Caco-2 (cell line): Measurements from ENCODE around the gene PITRM1. TPM values are rescaled to one million over a fixed set of nuclear protein-coding genes. Genes with fewer than 3 reads are reported as not detected.

Source experiments
- BruUV-seq: library from RNA; stranded (reverse); fragments of 400-500 nt; replicated peaks from 2 replicates; lab custom pipeline; 2021; lab: Mats Ljungman, UMichigan
- CTCF ChIA-PET: fragments of 300-600 bp; sonication (Branson Sonifier 250); formaldehyde crosslinking; loops from one replicate; lab custom pipeline; 2022; ENCODE audit warnings: antibody characterized with exemption; lab: Charles Lee
- POLR2A ChIA-PET: fragments of 300-600 bp; sonication (Branson Sonifier 250); formaldehyde crosslinking; loops from one replicate; lab custom pipeline; 2022; ENCODE audit warnings: antibody characterized with exemption; lab: Charles Lee
- DNase-seq, 2 experiments: peaks; one replicate each; pipeline versions ENCODE4 v3.0.0 to v3.0.0-alpha.2; 2020 to 2022
- H3K27me3 ChIP-seq: replicated peaks from 2 replicates; pipeline ENCODE4 v1.6.0; 2011; ENCODE audit warnings: low read length; ENCODE audit not compliant: control insufficient read depth, insufficient read depth
- H3K36me3 ChIP-seq: 2 replicates; pipeline ENCODE4 v1.5.1; 2011; ENCODE audit warnings: low read length; ENCODE audit not compliant: control insufficient read depth, insufficient read depth
- H3K4me1 ChIP-seq: fragments of 250-450 bp; sonication (Bioruptor Pico); 2 replicates; pipeline ENCODE4 v1.5.1; 2020; ENCODE audit warnings: mild to moderate bottlenecking
- H3K4me3 ChIP-seq: 2 replicates; pipeline ENCODE4 v1.5.1; 2011; ENCODE audit warnings: low read depth, mild to moderate bottlenecking, control low read depth, low read length
- H3K9me3 ChIP-seq: fragments of 250-450 bp; sonication (Bioruptor Pico); 2 replicates; pipeline ENCODE4 v1.5.1; 2020; ENCODE audit warnings: mild to moderate bottlenecking, moderate library complexity
- H3K27ac Mint-ChIP-seq: one replicate; pipeline ENCODE4 v1.8.0; 2022; ENCODE audit warnings: mixed read lengths; ENCODE audit not compliant: unreplicated experiment
- H3K27me3 Mint-ChIP-seq: one replicate; pipeline ENCODE4 v1.8.0; 2022; ENCODE audit warnings: mixed read lengths; ENCODE audit not compliant: insufficient read depth, unreplicated experiment
- H3K36me3 Mint-ChIP-seq: one replicate; pipeline ENCODE4 v1.8.0; 2022; ENCODE audit warnings: mild to moderate bottlenecking, mixed read lengths; ENCODE audit not compliant: insufficient read depth, unreplicated experiment
- H3K4me1 Mint-ChIP-seq: one replicate; pipeline ENCODE4 v1.8.0; 2022; ENCODE audit warnings: low read depth, mixed read lengths; ENCODE audit not compliant: unreplicated experiment
- H3K4me3 Mint-ChIP-seq: one replicate; pipeline ENCODE4 v1.8.0; 2022; ENCODE audit warnings: mild to moderate bottlenecking, moderate library complexity, mixed read lengths; ENCODE audit not compliant: unreplicated experiment
- H3K9me3 Mint-ChIP-seq: one replicate; pipeline ENCODE4 v1.8.0; 2022; ENCODE audit warnings: mixed read lengths; ENCODE audit not compliant: unreplicated experiment
- intact Hi-C: fragments of 100-400 bp; cut with micrococcal nuclease; formaldehyde crosslinking; loops from one replicate; pipeline ENCODE4 v1.10.0; 2022; ENCODE audit not compliant: unreplicated experiment
- total RNA-seq: library from RNA; stranded (reverse); gene quantifications from 2 replicates; pipeline ENCODE4 v1.2.3, GENCODE V29; 2022
- TF ChIP-seq, protein P1 (sequence below), 2 experiments: fragments of 200-600 bp in 1 of 2; IDR thresholded peaks; 1 replicate in 1 of 2; 2 replicates in 1 of 2; pipeline versions ENCODE4 v1.5.1 to v1.8.0; 2011 to 2022; ENCODE audit warnings: antibody characterized with exemption in 1 of 2, control low read depth in 1 of 2, inconsistent platforms in 1 of 2, low read depth in 1 of 2, low read length in 1 of 2, mild to moderate bottlenecking in 1 of 2, moderate library complexity in 1 of 2; ENCODE audit not compliant: insufficient read depth in 1 of 2, severe bottlenecking in 1 of 2, unreplicated experiment in 1 of 2

Gene PITRM1
- total RNA-seq, 1 experiment from 2014 or later = 80.5 TPM

DNA sequence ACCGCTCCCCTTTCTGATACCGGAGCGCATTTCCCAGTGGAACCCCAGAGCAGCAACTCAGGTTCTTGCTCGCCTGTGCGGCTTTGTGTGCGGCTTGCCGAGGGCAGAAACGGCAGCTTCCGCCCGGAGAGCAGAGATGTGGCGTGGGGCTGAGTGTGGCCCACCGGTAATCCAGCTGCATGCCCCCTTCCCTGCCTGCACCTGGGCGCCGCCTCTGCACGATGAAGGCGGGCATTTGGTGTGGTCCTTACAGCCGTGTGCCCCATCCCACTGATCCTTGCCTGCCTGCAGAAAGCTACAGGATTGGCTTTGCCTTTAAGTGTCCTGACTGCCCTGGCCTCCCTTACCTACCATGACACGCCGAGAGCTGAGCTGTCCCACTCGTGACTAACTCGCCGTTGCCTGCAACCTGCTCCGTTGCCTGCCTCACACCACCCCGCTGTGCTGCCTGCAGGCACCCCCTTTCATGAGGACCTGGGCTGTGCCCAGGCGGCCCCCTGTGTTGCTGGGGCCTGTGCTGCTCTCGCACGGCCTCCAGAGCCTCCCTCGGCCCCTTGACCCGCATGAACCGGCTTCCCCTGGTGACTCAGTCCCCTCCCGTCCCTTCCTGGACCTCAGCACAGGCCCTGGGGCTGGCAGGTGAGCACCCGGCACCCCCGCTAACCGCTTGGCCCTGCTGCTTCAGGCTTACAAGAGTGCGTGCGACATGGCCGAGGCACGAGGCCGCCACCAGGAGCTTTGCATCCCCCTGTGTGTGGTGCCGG is 48.0 kb downstream of the PITRM1 start:
- Histone ChIP-seq H3K4me3 (no peak overlapping the region), H3K9me3 (no peaks in the 10 kb centered on the region), H3K36me3 (peaks cover 3% of the 10 kb centered on the region), H3K4me1 (no peaks in the 10 kb centered on the region), H3K27me3 (no peaks in the 10 kb centered on the region)
- Mint-ChIP-seq H3K27ac (peak overlapping the region; percentile 28), H3K9me3 (no peaks in the 10 kb centered on the region), H3K4me3 (no peak overlapping the region), H3K36me3 (peaks cover 95% of the 10 kb centered on the region), H3K4me1 (peaks cover 6% of the 10 kb centered on the region), H3K27me3 (no peaks in the 10 kb centered on the region)
- TF ChIP-seq, protein P1, sequence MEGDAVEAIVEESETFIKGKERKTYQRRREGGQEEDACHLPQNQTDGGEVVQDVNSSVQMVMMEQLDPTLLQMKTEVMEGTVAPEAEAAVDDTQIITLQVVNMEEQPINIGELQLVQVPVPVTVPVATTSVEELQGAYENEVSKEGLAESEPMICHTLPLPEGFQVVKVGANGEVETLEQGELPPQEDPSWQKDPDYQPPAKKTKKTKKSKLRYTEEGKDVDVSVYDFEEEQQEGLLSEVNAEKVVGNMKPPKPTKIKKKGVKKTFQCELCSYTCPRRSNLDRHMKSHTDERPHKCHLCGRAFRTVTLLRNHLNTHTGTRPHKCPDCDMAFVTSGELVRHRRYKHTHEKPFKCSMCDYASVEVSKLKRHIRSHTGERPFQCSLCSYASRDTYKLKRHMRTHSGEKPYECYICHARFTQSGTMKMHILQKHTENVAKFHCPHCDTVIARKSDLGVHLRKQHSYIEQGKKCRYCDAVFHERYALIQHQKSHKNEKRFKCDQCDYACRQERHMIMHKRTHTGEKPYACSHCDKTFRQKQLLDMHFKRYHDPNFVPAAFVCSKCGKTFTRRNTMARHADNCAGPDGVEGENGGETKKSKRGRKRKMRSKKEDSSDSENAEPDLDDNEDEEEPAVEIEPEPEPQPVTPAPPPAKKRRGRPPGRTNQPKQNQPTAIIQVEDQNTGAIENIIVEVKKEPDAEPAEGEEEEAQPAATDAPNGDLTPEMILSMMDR (IDR thresholded peaks at IDR 0.05; ENCODE audit: insufficient read depth in 1 of 2, low read depth in 1 of 2, low read length in 1 of 2, severe bottlenecking in 1 of 2, unreplicated experiment in 1 of 2) = no peak
- CTCF ChIA-PET = no interaction called here
- BruUV-seq = no TSS peak
- POLR2A ChIA-PET = no interaction called here
- DNase-seq = no peak
- intact Hi-C loops = no loop called here

DNA sequence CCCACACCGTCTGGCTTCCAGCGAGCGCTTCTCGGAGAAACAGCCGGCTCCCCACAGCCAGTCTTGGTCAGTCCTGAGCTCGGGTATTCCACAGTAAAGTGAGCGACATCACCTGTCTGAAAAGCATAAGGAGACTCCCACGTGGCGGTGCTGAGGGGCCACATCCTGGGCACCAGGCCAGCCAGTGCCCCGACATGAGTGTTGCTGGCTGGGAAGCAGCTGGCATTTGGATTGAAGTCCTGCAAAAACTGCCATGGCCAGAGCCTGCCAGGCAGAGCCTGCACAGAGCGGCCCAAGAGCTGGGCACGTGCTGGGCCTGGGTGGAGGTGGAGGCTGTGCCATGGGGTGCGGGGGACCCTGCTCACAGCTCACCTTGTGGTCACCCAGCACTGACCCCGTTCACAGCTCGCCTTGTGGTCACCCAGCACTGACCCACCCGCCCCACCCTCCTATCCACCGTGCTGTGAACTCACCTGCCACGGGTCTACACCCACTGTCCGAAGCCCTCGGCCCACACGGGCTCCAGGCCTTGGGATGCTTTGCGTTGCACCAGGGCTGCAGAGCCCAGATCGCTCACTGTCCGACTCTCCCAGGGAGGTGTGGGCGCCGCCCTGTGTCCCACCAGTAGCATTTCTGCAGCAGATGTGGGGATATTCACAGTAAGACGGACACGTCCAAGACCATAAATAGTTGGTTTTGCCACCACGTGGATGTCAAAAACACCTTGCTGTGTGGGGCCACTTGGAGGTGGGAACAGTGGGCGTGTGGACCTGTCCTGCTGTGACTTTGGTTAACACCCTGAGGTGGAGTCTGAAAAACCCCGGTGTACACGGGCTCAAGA is 48.8 kb downstream of the PITRM1 start:
- no peaks in the 10 kb centered on the region for H3K9me3 ChIP-seq
- no peaks in the 10 kb centered on the region for H3K27me3 ChIP-seq
- H3K4me1 ChIP-seq = no peaks in the 10 kb centered on the region
- H3K9me3 Mint-ChIP-seq = no peaks in the 10 kb centered on the region
- no peak overlapping the region for H3K27ac Mint-ChIP-seq
- H3K4me3 Mint-ChIP-seq = no peak overlapping the region
- H3K4me3 ChIP-seq = no peak overlapping the region
- no TSS peak for BruUV-seq
- DNase-seq = no peak
- peaks cover 95% of the 10 kb centered on the region for H3K36me3 Mint-ChIP-seq
- intact Hi-C loops = no loop called here
- TF ChIP-seq, protein P1 (IDR thresholded peaks at IDR 0.05; ENCODE audit: insufficient read depth in 1 of 2, low read depth in 1 of 2, low read length in 1 of 2, severe bottlenecking in 1 of 2, unreplicated experiment in 1 of 2) = no peak
- ChIA-PET CTCF (no interaction called here), POLR2A (no interaction called here)
- H3K36me3 ChIP-seq = peaks cover 5% of the 10 kb centered on the region
- no peaks in the 10 kb centered on the region for H3K27me3 Mint-ChIP-seq
- no peaks in the 10 kb centered on the region for H3K4me1 Mint-ChIP-seq

DNA sequence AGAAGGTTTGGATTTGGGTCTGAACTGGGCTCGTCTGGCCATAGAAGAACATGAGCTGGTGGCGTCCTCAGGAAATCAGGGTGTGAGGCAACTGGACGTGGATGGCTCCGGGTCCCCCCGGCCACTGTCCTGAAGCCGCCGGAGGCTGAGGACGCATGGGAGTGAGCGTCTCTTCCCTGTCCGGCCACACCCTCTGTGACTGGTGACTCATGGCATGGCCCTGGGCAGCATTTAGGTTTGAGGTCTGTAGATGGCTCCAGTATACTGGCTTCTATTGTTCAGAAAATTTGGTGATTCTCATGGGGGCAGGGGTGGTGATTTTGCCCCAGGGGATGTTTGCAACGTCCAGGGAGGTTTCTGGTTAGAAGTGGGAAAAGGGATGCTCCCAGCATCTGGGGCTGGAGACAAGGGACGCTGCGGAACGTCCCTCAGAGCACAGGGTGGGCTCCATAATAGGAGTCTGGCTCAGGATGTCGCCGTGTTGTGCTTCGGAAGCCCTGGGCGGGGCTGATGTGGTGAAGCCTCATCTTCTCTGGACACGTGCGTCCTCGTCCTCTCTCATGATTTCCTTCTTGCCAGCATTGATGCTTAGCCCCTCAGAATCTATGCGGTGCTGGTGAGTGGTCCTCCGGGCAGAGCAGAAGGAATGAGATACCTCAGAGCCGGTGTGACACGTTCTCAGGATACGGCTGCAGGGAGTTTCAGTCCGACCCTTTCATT is 49.9 kb downstream of the PITRM1 start:
- Mint-ChIP-seq H3K36me3 (peaks cover 95% of the 10 kb centered on the region), H3K27ac (peak overlapping the region; percentile 27), H3K4me1 (no peaks in the 10 kb centered on the region), H3K27me3 (no peaks in the 10 kb centered on the region), H3K9me3 (no peaks in the 10 kb centered on the region), H3K4me3 (no peak overlapping the region)
- no peaks in the 10 kb centered on the region for H3K9me3 ChIP-seq
- ChIA-PET POLR2A (no interaction called here), CTCF (no interaction called here)
- no peak for DNase-seq
- no peak overlapping the region for H3K4me3 ChIP-seq
- H3K36me3 ChIP-seq = peaks cover 7% of the 10 kb centered on the region
- intact Hi-C loops = no loop called here
- TF ChIP-seq, protein P1 (IDR thresholded peaks at IDR 0.05; ENCODE audit: insufficient read depth in 1 of 2, low read depth in 1 of 2, low read length in 1 of 2, severe bottlenecking in 1 of 2, unreplicated experiment in 1 of 2) = no peak
- H3K27me3 ChIP-seq = no peaks in the 10 kb centered on the region
- no peaks in the 10 kb centered on the region for H3K4me1 ChIP-seq
- no TSS peak for BruUV-seq
